Measurements from ENCODE around the gene CRABP1.

DNA sequence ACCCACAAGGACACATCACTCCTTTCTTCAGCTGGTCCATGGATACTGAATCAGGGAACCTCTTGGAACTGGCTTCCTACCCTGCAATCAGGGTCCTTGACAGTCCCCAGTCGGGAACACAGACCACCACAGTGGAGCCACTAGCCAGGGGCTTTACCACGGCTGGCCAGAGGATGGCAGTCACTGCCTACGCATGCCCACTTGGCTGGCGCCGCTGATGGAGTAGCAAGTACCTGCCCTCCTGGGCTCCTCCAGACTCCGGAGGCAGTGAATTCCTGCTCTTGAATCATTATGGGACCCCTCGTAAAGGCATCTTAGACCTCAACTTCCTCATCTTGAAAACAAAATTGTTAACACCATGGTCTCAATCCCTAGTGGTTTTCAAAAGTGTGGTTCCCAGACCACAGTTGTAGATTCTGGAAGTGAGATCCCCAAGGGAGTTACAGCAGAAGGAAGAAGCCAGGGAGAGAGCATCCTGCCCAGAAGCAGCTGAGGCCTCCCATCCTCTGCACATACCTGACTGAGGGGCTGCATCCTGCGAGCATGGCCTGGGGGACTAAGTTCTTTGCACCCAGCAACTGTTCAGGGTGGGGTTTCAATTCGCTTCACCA lies 31.6 kb upstream of the CRABP1 start:
- TF ChIP-seq POLR2AphosphoS5 (IDR thresholded peaks at IDR 0.05; ENCODE audit: low read depth, low read length) (no peak), POLR2A (IDR thresholded peaks at IDR 0.05; ENCODE audit: low read depth, low read length) (no peak)

All from GM12891 (cell line).